ENCODE data around the gene RBCK1. TPM values are rescaled to one million over a fixed set of nuclear protein-coding genes. Genes with fewer than 3 reads are reported as not detected.
A peak's percentile ranks its signal among the peaks of the same experiment; 100 is the strongest.

Gene RBCK1
- total and polyA plus RNA-seq, 2 of the 4 experiments (the other 2 are of a cell fraction), result 29.9 to 84.2 TPM

DNA sequence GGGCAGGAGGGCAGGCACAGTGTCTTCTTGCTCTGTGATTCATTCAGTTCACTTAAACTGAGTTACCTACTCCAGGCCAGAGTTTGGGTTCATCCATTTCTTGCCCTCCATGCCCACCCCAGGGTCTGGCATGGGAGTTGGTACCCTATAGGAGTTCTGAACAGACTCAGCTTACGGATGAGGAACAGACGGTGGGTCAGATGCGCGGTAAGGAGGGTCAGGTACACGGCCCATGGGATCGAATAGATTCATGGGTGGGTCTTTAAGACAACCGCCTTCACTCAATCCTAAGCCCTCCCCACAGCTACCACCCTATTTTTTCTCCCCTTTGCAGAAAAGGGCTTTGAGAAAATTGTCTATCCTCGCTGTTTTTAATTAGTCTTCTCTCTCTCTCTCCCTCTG is 40.6 kb upstream of the RBCK1 start:
- Histone ChIP-seq H4K8ac (ENCODE audit: low read depth in 2 of 2, low read length in 2 of 2) (no peak overlapping the region), H2AFZ (replicated peaks; ENCODE audit: low read length, poor library complexity) (no peak overlapping the region), H3K36me3 (ENCODE audit: control insufficient read depth, insufficient read depth, low read length) (no peaks in the 10 kb centered on the region), H2BK15ac (ENCODE audit: low read depth, low read length) (no peak overlapping the region), H3K23ac (ENCODE audit: low read depth, low read length) (no peak overlapping the region), H3K27me3 (ENCODE audit: control insufficient read depth, insufficient read depth, low read length) (no peaks in the 10 kb centered on the region), H3K9me3 (ENCODE audit: control insufficient read depth, insufficient read depth, low read length) (no peaks in the 10 kb centered on the region), H3K4me3 (ENCODE audit: insufficient read depth, low read depth, low read length) (no peak overlapping the region), H3K9ac (ENCODE audit: low read depth, low read length) (no peak overlapping the region), H2BK120ac (ENCODE audit: low read depth, low read length) (no peak overlapping the region), H4K20me1 (ENCODE audit: insufficient read depth, low read length) (no peaks in the 10 kb centered on the region), H3K18ac (ENCODE audit: low read depth, low read length) (no peak overlapping the region), H3K56ac (ENCODE audit: extremely low read depth, insufficient read depth, low read length) (no peak overlapping the region), H3K79me1 (ENCODE audit: low read depth in 1 of 2, low read length in 2 of 2) (peaks cover 0 to 4% of the 10 kb centered on the region in 2 experiments; a peak in 1 of 4 replicates), H4K91ac (ENCODE audit: insufficient read depth, low read depth, low read length) (no peak overlapping the region), H3K14ac (replicated peaks; ENCODE audit: low read depth, low read length) (no peak overlapping the region), H3K9me1 (ENCODE audit: insufficient read depth, low read length) (peaks cover 23% of the 10 kb centered on the region), H2AK9ac (replicated peaks; ENCODE audit: low read depth, low read length, poor library complexity) (no peak overlapping the region), H2BK5ac (ENCODE audit: low read depth, low read length, poor library complexity, severe bottlenecking) (no peak overlapping the region), H3K27ac (ENCODE audit: insufficient read depth, low read length) (no peak overlapping the region), H3K4ac (ENCODE audit: low read depth, low read length) (peak overlapping the region; percentile 7; the same call in 1 of the 2 replicates), H3K4me1 (ENCODE audit: control insufficient read depth, insufficient read depth, low read length) (peaks cover 22% of the 10 kb centered on the region), H4K5ac (ENCODE audit: low read depth, low read length) (no peak overlapping the region), H2AK5ac (ENCODE audit: low read depth, low read length) (no peak overlapping the region), H2BK20ac (ENCODE audit: low read depth, low read length) (no peak overlapping the region), H3K4me2 (ENCODE audit: low read depth, low read length) (no peak overlapping the region)
- CTCF ChIA-PET, result no interaction called here
- intact Hi-C loops (cut with micrococcal nuclease), result no loop called here
- in situ Hi-C loops (cut with MboI; ENCODE audit: low sequenced_read_pairs), result no loop called here
- 93% methylated on average over 2 of the region's 8 CpGs; no CpG with 5 or more reads in 1 of the 2 experiments for WGBS, 2 experiments (ENCODE audit: extremely low coverage in 2 of 2, insufficient read length in 1 of 2)
- POLR2A ChIA-PET (ENCODE audit: unreplicated experiment), result no interaction called here
- no TSS peak for BruUV-seq (replicated peaks)
- ATAC-seq (ENCODE audit: low read depth) (no peak), DNase-seq (no peak)
- dilution Hi-C loops (cut with HindIII; ENCODE audit: low sequenced_read_pairs, unreplicated experiment), result no loop called here
- TF ChIP-seq RAD21 (IDR thresholded peaks at IDR 0.05; ENCODE audit: low read length), result no peak
- TF ChIP-seq BHLHE40 (IDR thresholded peaks at IDR 0.05; ENCODE audit: low read depth, low read length), result no peak
- no peak for TF ChIP-seq CHD1 (IDR thresholded peaks at IDR 0.05; ENCODE audit: low read depth, low read length)
- no peak for TF ChIP-seq FOS (IDR thresholded peaks at IDR 0.05; ENCODE audit: low read depth, low read length)
- TF ChIP-seq CEBPB (IDR thresholded peaks at IDR 0.05; ENCODE audit: low read depth, low read length), result no peak
- no peak for TF ChIP-seq RCOR1 (IDR thresholded peaks at IDR 0.05; ENCODE audit: insufficient replicate concordance, low read length)
- no peak for TF ChIP-seq SMC3 (IDR thresholded peaks at IDR 0.05; ENCODE audit: low read depth, low read length)
- TF ChIP-seq, protein P1, sequence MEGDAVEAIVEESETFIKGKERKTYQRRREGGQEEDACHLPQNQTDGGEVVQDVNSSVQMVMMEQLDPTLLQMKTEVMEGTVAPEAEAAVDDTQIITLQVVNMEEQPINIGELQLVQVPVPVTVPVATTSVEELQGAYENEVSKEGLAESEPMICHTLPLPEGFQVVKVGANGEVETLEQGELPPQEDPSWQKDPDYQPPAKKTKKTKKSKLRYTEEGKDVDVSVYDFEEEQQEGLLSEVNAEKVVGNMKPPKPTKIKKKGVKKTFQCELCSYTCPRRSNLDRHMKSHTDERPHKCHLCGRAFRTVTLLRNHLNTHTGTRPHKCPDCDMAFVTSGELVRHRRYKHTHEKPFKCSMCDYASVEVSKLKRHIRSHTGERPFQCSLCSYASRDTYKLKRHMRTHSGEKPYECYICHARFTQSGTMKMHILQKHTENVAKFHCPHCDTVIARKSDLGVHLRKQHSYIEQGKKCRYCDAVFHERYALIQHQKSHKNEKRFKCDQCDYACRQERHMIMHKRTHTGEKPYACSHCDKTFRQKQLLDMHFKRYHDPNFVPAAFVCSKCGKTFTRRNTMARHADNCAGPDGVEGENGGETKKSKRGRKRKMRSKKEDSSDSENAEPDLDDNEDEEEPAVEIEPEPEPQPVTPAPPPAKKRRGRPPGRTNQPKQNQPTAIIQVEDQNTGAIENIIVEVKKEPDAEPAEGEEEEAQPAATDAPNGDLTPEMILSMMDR (conservative IDR thresholded peaks at IDR 0.05; ENCODE audit: low read depth, low read length), result no peak
- TF ChIP-seq, protein P2, sequence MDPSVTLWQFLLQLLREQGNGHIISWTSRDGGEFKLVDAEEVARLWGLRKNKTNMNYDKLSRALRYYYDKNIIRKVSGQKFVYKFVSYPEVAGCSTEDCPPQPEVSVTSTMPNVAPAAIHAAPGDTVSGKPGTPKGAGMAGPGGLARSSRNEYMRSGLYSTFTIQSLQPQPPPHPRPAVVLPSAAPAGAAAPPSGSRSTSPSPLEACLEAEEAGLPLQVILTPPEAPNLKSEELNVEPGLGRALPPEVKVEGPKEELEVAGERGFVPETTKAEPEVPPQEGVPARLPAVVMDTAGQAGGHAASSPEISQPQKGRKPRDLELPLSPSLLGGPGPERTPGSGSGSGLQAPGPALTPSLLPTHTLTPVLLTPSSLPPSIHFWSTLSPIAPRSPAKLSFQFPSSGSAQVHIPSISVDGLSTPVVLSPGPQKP (IDR thresholded peaks at IDR 0.05; ENCODE audit: borderline replicate concordance, low read depth, low read length), result no peak
- TF ChIP-seq NFE2L2 (IDR thresholded peaks at IDR 0.05; ENCODE audit: low read depth, low read length), result no peak
- TF ChIP-seq MXI1 (IDR thresholded peaks at IDR 0.05; ENCODE audit: borderline replicate concordance, low read depth, low read length), result no peak
- TF ChIP-seq, protein P3, sequence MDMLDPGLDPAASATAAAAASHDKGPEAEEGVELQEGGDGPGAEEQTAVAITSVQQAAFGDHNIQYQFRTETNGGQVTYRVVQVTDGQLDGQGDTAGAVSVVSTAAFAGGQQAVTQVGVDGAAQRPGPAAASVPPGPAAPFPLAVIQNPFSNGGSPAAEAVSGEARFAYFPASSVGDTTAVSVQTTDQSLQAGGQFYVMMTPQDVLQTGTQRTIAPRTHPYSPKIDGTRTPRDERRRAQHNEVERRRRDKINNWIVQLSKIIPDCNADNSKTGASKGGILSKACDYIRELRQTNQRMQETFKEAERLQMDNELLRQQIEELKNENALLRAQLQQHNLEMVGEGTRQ (IDR thresholded peaks at IDR 0.05; ENCODE audit: low read depth, low read length), result no peak

All from IMR-90 (cell line).